Measurements from ENCODE around the gene FUT8.

FUT8 gene

GRCh38 chr14:65566820-65567522, 154.4 kb downstream of the FUT8 start:
- TF ChIP-seq CTCF (IDR thresholded peaks at IDR 0.05; ENCODE audit: low read depth, low read length, missing control alignments) = no peak
- DNase-seq (ENCODE audit: extremely low read depth, low read depth) = no peak
- no peak overlapping the region for H3K4me3 ChIP-seq (replicated peaks; ENCODE audit: low read depth, low read length)

GRCh38 chr14:65574611-65575010, 162.1 kb downstream of the FUT8 start:
- no peak for TF ChIP-seq CTCF (IDR thresholded peaks at IDR 0.05; ENCODE audit: low read depth, low read length, missing control alignments)
- no peak for DNase-seq (ENCODE audit: extremely low read depth, low read depth)

GRCh38 chr14:65575389-65575788, 162.9 kb downstream of the FUT8 start:
- no peak for TF ChIP-seq CTCF (IDR thresholded peaks at IDR 0.05; ENCODE audit: low read depth, low read length, missing control alignments)
- no peak overlapping the region for H3K4me3 ChIP-seq (replicated peaks; ENCODE audit: low read depth, low read length)
- no peak for DNase-seq (ENCODE audit: extremely low read depth, low read depth)

More at GRCh38 chr14:65574611-65575010, 162.1 kb downstream of the FUT8 start:
- H3K4me3 ChIP-seq (replicated peaks; ENCODE audit: low read depth, low read length) = no peak overlapping the region

- TF ChIP-seq CTCF (IDR thresholded peaks at IDR 0.05; ENCODE audit: low read depth, low read length, missing control alignments) = no peak
- no peak overlapping the region for H3K4me3 ChIP-seq (replicated peaks; ENCODE audit: low read depth, low read length)
- no peak for DNase-seq (ENCODE audit: extremely low read depth, low read depth)
Observed at GRCh38 chr14:65580973-65581372, 168.4 kb downstream of the FUT8 start.

GRCh38 chr14:65581378-65581777, 168.8 kb downstream of the FUT8 start:
- no peak for DNase-seq (ENCODE audit: extremely low read depth, low read depth)
- no peak for TF ChIP-seq CTCF (IDR thresholded peaks at IDR 0.05; ENCODE audit: low read depth, low read length, missing control alignments)

GRCh38 chr14:65581799-65582198, 169.3 kb downstream of the FUT8 start:
- no peak for TF ChIP-seq CTCF (IDR thresholded peaks at IDR 0.05; ENCODE audit: low read depth, low read length, missing control alignments)
- DNase-seq (ENCODE audit: extremely low read depth, low read depth) = no peak
- no peak overlapping the region for H3K4me3 ChIP-seq (replicated peaks; ENCODE audit: low read depth, low read length)

More at GRCh38 chr14:65581378-65581777, 168.8 kb downstream of the FUT8 start:
- no peak overlapping the region for H3K4me3 ChIP-seq (replicated peaks; ENCODE audit: low read depth, low read length)

- no peak overlapping the region for H3K4me3 ChIP-seq (replicated peaks; ENCODE audit: low read depth, low read length)
- no peak for TF ChIP-seq CTCF (IDR thresholded peaks at IDR 0.05; ENCODE audit: low read depth, low read length, missing control alignments)
- DNase-seq (ENCODE audit: extremely low read depth, low read depth) = no peak
Observed at GRCh38 chr14:65585216-65585615, 172.7 kb downstream of the FUT8 start.
